OCI-LY3 (cell line): ENCODE results near the gene NIPBL.

Experiments
- H2AFZ ChIP-seq: fragments of 200-600, 300-600 bp; shearing (Covaris generic); 2 replicates; pipeline ENCODE4 v1.6.0; 2014; ENCODE audit warnings: antibody characterized with exemption, low read depth, low read length
- H3K27ac ChIP-seq: fragments of 200-600, 300-600 bp; sonication (generic); 2 replicates; pipeline ENCODE4 v1.5.1; 2014; ENCODE audit warnings: mild to moderate bottlenecking, low read length, moderate library complexity, mixed read lengths
- H3K27me3 ChIP-seq: fragments of 200-600, 300-600 bp; sonication (generic); 2 replicates; pipeline ENCODE4 v1.6.1; 2014; ENCODE audit warnings: low read depth, low read length, mixed read lengths
- H3K36me3 ChIP-seq: fragments of 200-600, 300-600 bp; sonication (generic); replicated peaks from 2 replicates; pipeline ENCODE3; 2014; ENCODE audit warnings: low read depth, low read length, mixed read lengths
- H3K4me1 ChIP-seq: fragments of 300-600, 200-600 bp; sonication (generic); 2 replicates; pipeline ENCODE4 v1.6.1; 2014; ENCODE audit warnings: low read length, mixed read lengths
- H3K4me2 ChIP-seq: fragments of 200-600, 300-600 bp; sonication (generic); 2 replicates; pipeline ENCODE4 v1.6.1; 2014; ENCODE audit warnings: low read length, mixed read lengths
- H3K4me3 ChIP-seq: fragments of 300-600, 200-600 bp; sonication (generic); 2 replicates; pipeline ENCODE4 v1.5.1; 2014; ENCODE audit warnings: antibody characterized with exemption, mild to moderate bottlenecking, low read length, moderate library complexity
- H3K79me2 ChIP-seq: fragments of 300-600, 200-600 bp; shearing (Covaris generic); 2 replicates; pipeline ENCODE4 v1.6.1; 2014; ENCODE audit warnings: mild to moderate bottlenecking, low read length, mixed read lengths
- H3K9ac ChIP-seq: fragments of 300-600, 200-600 bp; shearing (Covaris generic); 2 replicates; pipeline ENCODE4 v1.6.0; 2014; ENCODE audit warnings: mild to moderate bottlenecking, low read length, moderate library complexity
- H3K9me3 ChIP-seq: fragments of 200-600, 300-600 bp; shearing (Covaris generic); 2 replicates; pipeline ENCODE4 v1.6.1; 2014; ENCODE audit warnings: low read length, mixed read lengths; ENCODE audit not compliant: insufficient read depth
- H4K20me1 ChIP-seq: fragments of 200-600, 300-600 bp; sonication (generic); 2 replicates; pipeline ENCODE4 v1.6.1; 2016; ENCODE audit warnings: low read length, mixed read lengths; ENCODE audit not compliant: insufficient read depth
- EZH2phosphoT487 ChIP-seq: fragments of 200-600 bp; shearing (Covaris generic); IDR thresholded peaks from 2 replicates; pipeline ENCODE4 v1.6.1; 2018; ENCODE audit warnings: antibody characterized with exemption, mixed run types, low read depth
- TF ChIP-seq, protein P1 (sequence below): fragments of 200-600, 300-600 bp; sonication (generic); IDR thresholded peaks from 2 replicates; pipeline ENCODE4 v1.5.1; 2014; ENCODE audit warnings: antibody characterized with exemption, low read length, low read depth

NIPBL gene

GRCh38 chr5:36988396-36988795, 111.8 kb downstream of the NIPBL start:
- TF ChIP-seq, protein P1, sequence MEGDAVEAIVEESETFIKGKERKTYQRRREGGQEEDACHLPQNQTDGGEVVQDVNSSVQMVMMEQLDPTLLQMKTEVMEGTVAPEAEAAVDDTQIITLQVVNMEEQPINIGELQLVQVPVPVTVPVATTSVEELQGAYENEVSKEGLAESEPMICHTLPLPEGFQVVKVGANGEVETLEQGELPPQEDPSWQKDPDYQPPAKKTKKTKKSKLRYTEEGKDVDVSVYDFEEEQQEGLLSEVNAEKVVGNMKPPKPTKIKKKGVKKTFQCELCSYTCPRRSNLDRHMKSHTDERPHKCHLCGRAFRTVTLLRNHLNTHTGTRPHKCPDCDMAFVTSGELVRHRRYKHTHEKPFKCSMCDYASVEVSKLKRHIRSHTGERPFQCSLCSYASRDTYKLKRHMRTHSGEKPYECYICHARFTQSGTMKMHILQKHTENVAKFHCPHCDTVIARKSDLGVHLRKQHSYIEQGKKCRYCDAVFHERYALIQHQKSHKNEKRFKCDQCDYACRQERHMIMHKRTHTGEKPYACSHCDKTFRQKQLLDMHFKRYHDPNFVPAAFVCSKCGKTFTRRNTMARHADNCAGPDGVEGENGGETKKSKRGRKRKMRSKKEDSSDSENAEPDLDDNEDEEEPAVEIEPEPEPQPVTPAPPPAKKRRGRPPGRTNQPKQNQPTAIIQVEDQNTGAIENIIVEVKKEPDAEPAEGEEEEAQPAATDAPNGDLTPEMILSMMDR = no peak
- TF ChIP-seq EZH2phosphoT487 = no peak
- Histone ChIP-seq H3K27ac (no peak overlapping the region), H3K4me1 (no peaks in the 10 kb centered on the region), H3K4me2 (no peak overlapping the region), H3K9me3 (no peaks in the 10 kb centered on the region), H2AFZ (no peak overlapping the region), H3K79me2 (0 out of 2 replicates have a peak, but pooled peaks cover 3% of the 10 kb centered on the region), H4K20me1 (no peaks in the 10 kb centered on the region), H3K4me3 (no peak overlapping the region), H3K36me3 (peaks cover 9% of the 10 kb centered on the region), H3K9ac (no peak overlapping the region), H3K27me3 (no peaks in the 10 kb centered on the region)

DNA sequence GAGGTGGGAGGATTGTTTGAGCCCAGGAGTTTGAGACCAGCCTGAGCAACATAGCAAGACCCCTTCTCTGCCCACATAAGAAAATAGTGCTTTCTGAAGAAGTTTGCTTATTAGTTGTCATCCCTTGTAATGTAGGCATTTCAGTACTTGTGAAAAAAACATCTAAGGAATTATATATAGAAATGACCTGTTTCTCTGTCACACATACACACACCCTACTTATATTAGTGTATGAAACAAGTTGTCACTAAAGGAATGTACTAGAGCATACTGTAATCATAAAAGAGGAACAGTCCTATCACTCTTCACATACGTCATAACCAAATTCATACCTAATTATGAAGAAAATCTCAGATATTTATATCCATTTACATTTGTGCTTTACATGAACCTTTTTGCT, 122.0 kb downstream of the NIPBL start:
- Histone ChIP-seq H2AFZ (no peak overlapping the region), H3K27me3 (no peaks in the 10 kb centered on the region), H4K20me1 (0 out of 2 replicates have a peak, but pooled peaks cover 2% of the 10 kb centered on the region), H3K36me3 (peaks cover 7% of the 10 kb centered on the region), H3K79me2 (no peaks in the 10 kb centered on the region), H3K4me3 (no peak overlapping the region), H3K9ac (no peak overlapping the region), H3K27ac (no peak overlapping the region), H3K4me1 (no peaks in the 10 kb centered on the region), H3K4me2 (no peak overlapping the region), H3K9me3 (no peaks in the 10 kb centered on the region)
- TF ChIP-seq, protein P1 = no peak
- TF ChIP-seq EZH2phosphoT487 = no peak

DNA sequence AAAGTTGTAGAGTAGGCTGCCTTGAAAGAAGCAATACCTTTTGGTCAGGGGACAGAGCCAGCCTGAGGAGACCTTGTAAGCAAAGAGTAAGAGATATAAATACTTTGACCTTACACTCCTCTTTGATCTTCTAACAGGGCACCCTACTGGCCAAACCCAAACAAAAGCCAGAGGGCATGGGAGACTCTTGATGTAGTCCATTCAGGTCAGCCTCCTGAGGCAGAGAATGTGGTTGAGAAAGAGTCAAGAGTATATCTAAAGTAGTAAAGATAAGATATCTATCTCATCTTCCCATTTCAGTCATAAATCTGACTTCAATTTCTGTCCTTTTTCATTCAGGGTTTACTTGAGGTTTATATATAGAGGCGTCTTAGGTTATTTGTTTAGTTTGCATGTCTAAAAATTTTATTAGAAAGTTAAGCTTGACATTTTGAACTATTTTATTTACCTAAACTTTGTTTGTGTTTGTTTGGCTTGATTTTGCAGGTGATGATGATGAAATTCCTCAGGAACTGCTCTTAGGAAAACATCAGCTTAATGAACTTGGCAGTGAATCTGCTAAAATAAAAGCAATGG, 125.7 kb downstream of the NIPBL start:
- Histone ChIP-seq H3K9ac (no peak overlapping the region), H4K20me1 (0 out of 2 replicates have a peak, but pooled peaks cover 2% of the 10 kb centered on the region), H3K4me1 (no peaks in the 10 kb centered on the region), H3K79me2 (no peaks in the 10 kb centered on the region), H2AFZ (no peak overlapping the region), H3K27me3 (no peaks in the 10 kb centered on the region), H3K27ac (no peak overlapping the region), H3K4me2 (no peak overlapping the region), H3K9me3 (no peaks in the 10 kb centered on the region), H3K4me3 (no peak overlapping the region), H3K36me3 (peaks cover 12% of the 10 kb centered on the region)
- no peak for TF ChIP-seq EZH2phosphoT487
- TF ChIP-seq, protein P1 = no peak

- Histone ChIP-seq H3K79me2 (no peaks in the 10 kb centered on the region), H3K4me2 (no peak overlapping the region), H4K20me1 (no peaks in the 10 kb centered on the region), H3K4me3 (no peak overlapping the region), H3K27me3 (no peaks in the 10 kb centered on the region), H2AFZ (no peak overlapping the region), H3K4me1 (no peaks in the 10 kb centered on the region), H3K27ac (no peak overlapping the region), H3K9ac (no peak overlapping the region), H3K36me3 (peaks cover 23% of the 10 kb centered on the region), H3K9me3 (no peaks in the 10 kb centered on the region)
- TF ChIP-seq, protein P1 = no peak
- no peak for TF ChIP-seq EZH2phosphoT487
Measured at GRCh38 chr5:37005252-37005651, 128.7 kb downstream of the NIPBL start.
